WTC11 (cell line): ENCODE results near the gene HPS1. TPM values are rescaled to one million over a fixed set of nuclear protein-coding genes. Genes with fewer than 3 reads are reported as not detected.

ENCODE experiments used
- ATAC-seq: fragments of 200-7000 bp; cut with Tn5 transposase; 2 replicates; pipeline ENCODE4 v1.10.0; 2021; ENCODE audit warnings: mild to moderate bottlenecking, moderate library complexity
- CTCF ChIA-PET: fragments of 300-600 bp; sonication (Branson Sonifier 250); formaldehyde crosslinking; loops from one replicate; lab custom pipeline; 2021; ENCODE audit warnings: antibody characterized with exemption; lab: Charles Lee
- POLR2A ChIA-PET: fragments of 350-600 bp; sonication (Branson Sonifier 250); formaldehyde crosslinking; loops from one replicate; lab custom pipeline; 2021; ENCODE audit warnings: antibody characterized with exemption; lab: Charles Lee
- DNase-seq: peaks from one replicate; pipeline ENCODE4 v3.0.0; 2021; ENCODE audit warnings: low spot score
- H3K27ac Mint-ChIP-seq: 2 replicates; pipeline ENCODE4 v1.8.0; 2021; ENCODE audit warnings: mixed read lengths
- H3K27me3 Mint-ChIP-seq: 2 replicates; pipeline ENCODE4 v1.8.0; 2021; ENCODE audit warnings: low read depth, mild to moderate bottlenecking, moderate library complexity, mixed read lengths
- H3K36me3 Mint-ChIP-seq: 2 replicates; pipeline ENCODE4 v1.8.0; 2021; ENCODE audit warnings: mixed read lengths
- H3K4me1 Mint-ChIP-seq: 2 replicates; pipeline ENCODE4 v1.8.0; 2022; ENCODE audit warnings: mixed read lengths
- H3K4me3 Mint-ChIP-seq: 2 replicates; pipeline ENCODE4 v1.8.0; 2021; ENCODE audit warnings: mild to moderate bottlenecking, moderate library complexity, mixed read lengths
- H3K9me3 Mint-ChIP-seq: 2 replicates; pipeline ENCODE4 v1.8.0; 2021; ENCODE audit warnings: mixed read lengths
- FOXJ3 ChIP-seq: sonication (generic); formaldehyde crosslinking; IDR thresholded peaks from 2 replicates; pipeline ENCODE4 v1.9.0; 2021; ENCODE audit warnings: missing genetic modification reagents, mild to moderate bottlenecking, borderline replicate concordance
- FOXK1 ChIP-seq: sonication (generic); formaldehyde crosslinking; IDR thresholded peaks from 2 replicates; pipeline ENCODE4 v1.8.0; 2022; ENCODE audit warnings: mild to moderate bottlenecking, moderate library complexity, missing genetic modification reagents
- GABPB1 ChIP-seq: sonication (generic); formaldehyde crosslinking; IDR thresholded peaks from 2 replicates; pipeline ENCODE4 v1.8.1; 2023; ENCODE audit warnings: mild to moderate bottlenecking, missing genetic modification reagents
- JUN ChIP-seq: sonication (generic); formaldehyde crosslinking; IDR thresholded peaks from 2 replicates; pipeline ENCODE4 v1.8.0; 2023; ENCODE audit warnings: mild to moderate bottlenecking, missing genetic modification reagents
- KAT7 ChIP-seq: sonication (generic); formaldehyde crosslinking; IDR thresholded peaks from 2 replicates; pipeline ENCODE4 v1.8.1; 2023; ENCODE audit warnings: missing genetic modification reagents, mild to moderate bottlenecking, borderline replicate concordance
- MYBL2 ChIP-seq: sonication (generic); formaldehyde crosslinking; IDR thresholded peaks from 2 replicates; pipeline ENCODE4 v1.8.1; 2023; ENCODE audit warnings: mild to moderate bottlenecking, moderate library complexity, missing genetic modification reagents
- NR2C2 ChIP-seq: sonication (generic); formaldehyde crosslinking; IDR thresholded peaks from 2 replicates; pipeline ENCODE4 v1.8.0; 2022; ENCODE audit warnings: mild to moderate bottlenecking, missing genetic modification reagents
- RELA ChIP-seq: sonication (generic); formaldehyde crosslinking; IDR thresholded peaks from 2 replicates; pipeline ENCODE4 v1.8.1; 2022; ENCODE audit warnings: missing genetic modification reagents, mild to moderate bottlenecking, borderline replicate concordance
- RORB ChIP-seq: fragments of 250-450 bp; sonication (Bioruptor Pico); IDR thresholded peaks from 2 replicates; pipeline ENCODE4 v1.9.0; 2021; ENCODE audit warnings: mild to moderate bottlenecking
- SMAD4 ChIP-seq: sonication (generic); formaldehyde crosslinking; IDR thresholded peaks from 2 replicates; pipeline ENCODE4 v1.8.0; 2022; ENCODE audit warnings: mild to moderate bottlenecking, missing genetic modification reagents
- SP1 ChIP-seq: sonication (generic); formaldehyde crosslinking; conservative IDR thresholded peaks from 2 replicates; pipeline ENCODE4 v1.8.1; 2022; ENCODE audit warnings: missing genetic modification reagents
- TCF7 ChIP-seq: sonication (generic); formaldehyde crosslinking; IDR thresholded peaks from 2 replicates; pipeline ENCODE4 v1.8.0; 2022; ENCODE audit warnings: mild to moderate bottlenecking, low read depth, missing genetic modification reagents, moderate library complexity
- total RNA-seq: library from RNA; stranded (reverse); gene quantifications from 3 replicates; pipeline ENCODE4 v1.2.3, GENCODE V29; 2021
- TF ChIP-seq, protein P1 (sequence below): sonication (generic); formaldehyde crosslinking; conservative IDR thresholded peaks from 2 replicates; pipeline ENCODE4 v1.8.1; 2022; ENCODE audit warnings: mild to moderate bottlenecking, missing genetic modification reagents
- TF ChIP-seq, protein P2 (sequence below): sonication (generic); formaldehyde crosslinking; IDR thresholded peaks from 2 replicates; pipeline ENCODE4 v1.8.0; 2022; ENCODE audit warnings: mild to moderate bottlenecking, missing genetic modification reagents
- TF ChIP-seq, protein P3 (sequence below): fragments of 250-450 bp; sonication (Bioruptor Pico); IDR thresholded peaks from 2 replicates; pipeline ENCODE4 v1.9.0; 2021; ENCODE audit warnings: mild to moderate bottlenecking
- TF ChIP-seq, protein P4 (sequence below): fragments of 250-450 bp; sonication (Bioruptor Pico); IDR thresholded peaks from 2 replicates; pipeline ENCODE4 v1.9.0; 2021; ENCODE audit warnings: mild to moderate bottlenecking, borderline replicate concordance
- TF ChIP-seq, protein P5 (sequence below): sonication (generic); formaldehyde crosslinking; IDR thresholded peaks from 2 replicates; pipeline ENCODE4 v1.8.0; 2023; ENCODE audit warnings: missing genetic modification reagents, mild to moderate bottlenecking, borderline replicate concordance
- TF ChIP-seq, protein P6 (sequence below): fragments of 250-450 bp; sonication (Bioruptor Pico); IDR thresholded peaks from 2 replicates; pipeline ENCODE4 v2.1.2; 2022; ENCODE audit warnings: mild to moderate bottlenecking, moderate library complexity

The HPS1 gene
- total RNA-seq, 1 experiment from 2014 or later: 49.3 TPM

DNA sequence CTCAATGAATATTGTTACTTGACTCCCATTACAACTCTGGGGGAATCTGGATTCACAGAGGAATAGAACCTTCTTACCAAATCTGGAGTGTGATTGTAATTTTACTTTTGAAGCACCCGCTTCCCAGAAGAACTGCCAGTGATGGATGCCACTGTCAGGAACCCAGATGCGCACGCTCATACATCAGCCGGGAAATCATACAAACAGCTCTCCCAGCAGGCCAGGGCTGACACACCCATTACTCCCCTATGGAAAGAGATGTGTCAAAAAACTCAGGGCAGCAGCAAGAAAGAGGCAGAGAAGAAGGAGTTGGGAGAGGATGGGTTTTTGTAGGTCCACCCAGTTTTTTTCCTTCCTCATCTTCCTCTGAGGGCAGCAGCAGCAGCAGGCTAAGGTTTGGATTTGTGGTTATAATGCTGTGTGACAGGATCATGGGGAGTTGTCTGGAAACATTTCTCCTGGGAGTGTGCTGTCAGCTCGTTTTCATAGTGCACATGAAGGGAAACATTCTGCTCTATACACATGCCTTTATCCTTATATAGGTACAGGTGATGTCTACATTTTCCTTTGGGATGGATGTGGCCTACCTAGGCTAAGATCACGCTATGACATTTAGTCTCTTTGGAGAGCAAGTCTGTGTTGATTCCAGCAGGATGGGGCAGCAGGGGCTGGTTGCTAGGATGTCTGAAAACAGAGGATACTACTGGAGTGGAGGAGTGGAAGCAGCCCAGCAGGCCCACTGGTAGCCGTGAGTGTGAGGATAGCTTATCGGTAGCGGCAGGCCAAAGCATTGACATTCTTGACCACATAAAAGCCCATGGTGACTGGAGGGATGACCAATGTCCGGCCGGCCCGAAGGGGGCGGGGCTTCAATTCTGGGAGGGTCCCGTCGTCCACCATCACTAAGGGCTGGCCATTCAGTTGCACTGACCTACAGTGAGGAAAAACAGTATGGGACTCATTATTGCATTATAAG, 12.4 kb upstream of the HPS1 start:
- no peak for DNase-seq
- Mint-ChIP-seq H3K36me3 (no peaks in the 10 kb centered on the region), H3K9me3 (no peaks in the 10 kb centered on the region), H3K27ac (no peak overlapping the region), H3K27me3 (no peaks in the 10 kb centered on the region; the same call in 1 of the 2 replicates), H3K4me1 (peaks cover 33% of the 10 kb centered on the region), H3K4me3 (no peak overlapping the region)
- TF ChIP-seq, protein P1, sequence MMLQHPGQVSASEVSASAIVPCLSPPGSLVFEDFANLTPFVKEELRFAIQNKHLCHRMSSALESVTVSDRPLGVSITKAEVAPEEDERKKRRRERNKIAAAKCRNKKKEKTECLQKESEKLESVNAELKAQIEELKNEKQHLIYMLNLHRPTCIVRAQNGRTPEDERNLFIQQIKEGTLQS (CRISPR knock-in tag): no peak
- TF ChIP-seq FOXK1 (CRISPR knock-in tag) (no peak), NR2C2 (CRISPR knock-in tag) (no peak), MYBL2 (CRISPR knock-in tag) (no peak), SMAD4 (CRISPR knock-in tag) (no peak), TCF7 (CRISPR knock-in tag) (no peak), KAT7 (CRISPR knock-in tag) (no peak), JUN (no peak), RELA (CRISPR knock-in tag) (no peak), GABPB1 (CRISPR knock-in tag) (no peak), FOXJ3 (no peak), RORB (no peak), SP1 (no peak)
- TF ChIP-seq, protein P2, sequence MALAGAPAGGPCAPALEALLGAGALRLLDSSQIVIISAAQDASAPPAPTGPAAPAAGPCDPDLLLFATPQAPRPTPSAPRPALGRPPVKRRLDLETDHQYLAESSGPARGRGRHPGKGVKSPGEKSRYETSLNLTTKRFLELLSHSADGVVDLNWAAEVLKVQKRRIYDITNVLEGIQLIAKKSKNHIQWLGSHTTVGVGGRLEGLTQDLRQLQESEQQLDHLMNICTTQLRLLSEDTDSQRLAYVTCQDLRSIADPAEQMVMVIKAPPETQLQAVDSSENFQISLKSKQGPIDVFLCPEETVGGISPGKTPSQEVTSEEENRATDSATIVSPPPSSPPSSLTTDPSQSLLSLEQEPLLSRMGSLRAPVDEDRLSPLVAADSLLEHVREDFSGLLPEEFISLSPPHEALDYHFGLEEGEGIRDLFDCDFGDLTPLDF (CRISPR knock-in tag): no peak
- TF ChIP-seq, protein P3, sequence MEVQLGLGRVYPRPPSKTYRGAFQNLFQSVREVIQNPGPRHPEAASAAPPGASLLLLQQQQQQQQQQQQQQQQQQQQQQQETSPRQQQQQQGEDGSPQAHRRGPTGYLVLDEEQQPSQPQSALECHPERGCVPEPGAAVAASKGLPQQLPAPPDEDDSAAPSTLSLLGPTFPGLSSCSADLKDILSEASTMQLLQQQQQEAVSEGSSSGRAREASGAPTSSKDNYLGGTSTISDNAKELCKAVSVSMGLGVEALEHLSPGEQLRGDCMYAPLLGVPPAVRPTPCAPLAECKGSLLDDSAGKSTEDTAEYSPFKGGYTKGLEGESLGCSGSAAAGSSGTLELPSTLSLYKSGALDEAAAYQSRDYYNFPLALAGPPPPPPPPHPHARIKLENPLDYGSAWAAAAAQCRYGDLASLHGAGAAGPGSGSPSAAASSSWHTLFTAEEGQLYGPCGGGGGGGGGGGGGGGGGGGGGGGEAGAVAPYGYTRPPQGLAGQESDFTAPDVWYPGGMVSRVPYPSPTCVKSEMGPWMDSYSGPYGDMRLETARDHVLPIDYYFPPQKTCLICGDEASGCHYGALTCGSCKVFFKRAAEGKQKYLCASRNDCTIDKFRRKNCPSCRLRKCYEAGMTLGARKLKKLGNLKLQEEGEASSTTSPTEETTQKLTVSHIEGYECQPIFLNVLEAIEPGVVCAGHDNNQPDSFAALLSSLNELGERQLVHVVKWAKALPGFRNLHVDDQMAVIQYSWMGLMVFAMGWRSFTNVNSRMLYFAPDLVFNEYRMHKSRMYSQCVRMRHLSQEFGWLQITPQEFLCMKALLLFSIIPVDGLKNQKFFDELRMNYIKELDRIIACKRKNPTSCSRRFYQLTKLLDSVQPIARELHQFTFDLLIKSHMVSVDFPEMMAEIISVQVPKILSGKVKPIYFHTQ (CRISPR knock-in tag): no peak
- TF ChIP-seq, protein P4, sequence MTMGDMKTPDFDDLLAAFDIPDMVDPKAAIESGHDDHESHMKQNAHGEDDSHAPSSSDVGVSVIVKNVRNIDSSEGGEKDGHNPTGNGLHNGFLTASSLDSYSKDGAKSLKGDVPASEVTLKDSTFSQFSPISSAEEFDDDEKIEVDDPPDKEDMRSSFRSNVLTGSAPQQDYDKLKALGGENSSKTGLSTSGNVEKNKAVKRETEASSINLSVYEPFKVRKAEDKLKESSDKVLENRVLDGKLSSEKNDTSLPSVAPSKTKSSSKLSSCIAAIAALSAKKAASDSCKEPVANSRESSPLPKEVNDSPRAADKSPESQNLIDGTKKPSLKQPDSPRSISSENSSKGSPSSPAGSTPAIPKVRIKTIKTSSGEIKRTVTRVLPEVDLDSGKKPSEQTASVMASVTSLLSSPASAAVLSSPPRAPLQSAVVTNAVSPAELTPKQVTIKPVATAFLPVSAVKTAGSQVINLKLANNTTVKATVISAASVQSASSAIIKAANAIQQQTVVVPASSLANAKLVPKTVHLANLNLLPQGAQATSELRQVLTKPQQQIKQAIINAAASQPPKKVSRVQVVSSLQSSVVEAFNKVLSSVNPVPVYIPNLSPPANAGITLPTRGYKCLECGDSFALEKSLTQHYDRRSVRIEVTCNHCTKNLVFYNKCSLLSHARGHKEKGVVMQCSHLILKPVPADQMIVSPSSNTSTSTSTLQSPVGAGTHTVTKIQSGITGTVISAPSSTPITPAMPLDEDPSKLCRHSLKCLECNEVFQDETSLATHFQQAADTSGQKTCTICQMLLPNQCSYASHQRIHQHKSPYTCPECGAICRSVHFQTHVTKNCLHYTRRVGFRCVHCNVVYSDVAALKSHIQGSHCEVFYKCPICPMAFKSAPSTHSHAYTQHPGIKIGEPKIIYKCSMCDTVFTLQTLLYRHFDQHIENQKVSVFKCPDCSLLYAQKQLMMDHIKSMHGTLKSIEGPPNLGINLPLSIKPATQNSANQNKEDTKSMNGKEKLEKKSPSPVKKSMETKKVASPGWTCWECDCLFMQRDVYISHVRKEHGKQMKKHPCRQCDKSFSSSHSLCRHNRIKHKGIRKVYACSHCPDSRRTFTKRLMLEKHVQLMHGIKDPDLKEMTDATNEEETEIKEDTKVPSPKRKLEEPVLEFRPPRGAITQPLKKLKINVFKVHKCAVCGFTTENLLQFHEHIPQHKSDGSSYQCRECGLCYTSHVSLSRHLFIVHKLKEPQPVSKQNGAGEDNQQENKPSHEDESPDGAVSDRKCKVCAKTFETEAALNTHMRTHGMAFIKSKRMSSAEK (CRISPR knock-in tag): no peak
- TF ChIP-seq, protein P5, sequence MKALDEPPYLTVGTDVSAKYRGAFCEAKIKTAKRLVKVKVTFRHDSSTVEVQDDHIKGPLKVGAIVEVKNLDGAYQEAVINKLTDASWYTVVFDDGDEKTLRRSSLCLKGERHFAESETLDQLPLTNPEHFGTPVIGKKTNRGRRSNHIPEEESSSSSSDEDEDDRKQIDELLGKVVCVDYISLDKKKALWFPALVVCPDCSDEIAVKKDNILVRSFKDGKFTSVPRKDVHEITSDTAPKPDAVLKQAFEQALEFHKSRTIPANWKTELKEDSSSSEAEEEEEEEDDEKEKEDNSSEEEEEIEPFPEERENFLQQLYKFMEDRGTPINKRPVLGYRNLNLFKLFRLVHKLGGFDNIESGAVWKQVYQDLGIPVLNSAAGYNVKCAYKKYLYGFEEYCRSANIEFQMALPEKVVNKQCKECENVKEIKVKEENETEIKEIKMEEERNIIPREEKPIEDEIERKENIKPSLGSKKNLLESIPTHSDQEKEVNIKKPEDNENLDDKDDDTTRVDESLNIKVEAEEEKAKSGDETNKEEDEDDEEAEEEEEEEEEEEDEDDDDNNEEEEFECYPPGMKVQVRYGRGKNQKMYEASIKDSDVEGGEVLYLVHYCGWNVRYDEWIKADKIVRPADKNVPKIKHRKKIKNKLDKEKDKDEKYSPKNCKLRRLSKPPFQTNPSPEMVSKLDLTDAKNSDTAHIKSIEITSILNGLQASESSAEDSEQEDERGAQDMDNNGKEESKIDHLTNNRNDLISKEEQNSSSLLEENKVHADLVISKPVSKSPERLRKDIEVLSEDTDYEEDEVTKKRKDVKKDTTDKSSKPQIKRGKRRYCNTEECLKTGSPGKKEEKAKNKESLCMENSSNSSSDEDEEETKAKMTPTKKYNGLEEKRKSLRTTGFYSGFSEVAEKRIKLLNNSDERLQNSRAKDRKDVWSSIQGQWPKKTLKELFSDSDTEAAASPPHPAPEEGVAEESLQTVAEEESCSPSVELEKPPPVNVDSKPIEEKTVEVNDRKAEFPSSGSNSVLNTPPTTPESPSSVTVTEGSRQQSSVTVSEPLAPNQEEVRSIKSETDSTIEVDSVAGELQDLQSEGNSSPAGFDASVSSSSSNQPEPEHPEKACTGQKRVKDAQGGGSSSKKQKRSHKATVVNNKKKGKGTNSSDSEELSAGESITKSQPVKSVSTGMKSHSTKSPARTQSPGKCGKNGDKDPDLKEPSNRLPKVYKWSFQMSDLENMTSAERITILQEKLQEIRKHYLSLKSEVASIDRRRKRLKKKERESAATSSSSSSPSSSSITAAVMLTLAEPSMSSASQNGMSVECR (CRISPR knock-in tag): no peak
- TF ChIP-seq, protein P6, sequence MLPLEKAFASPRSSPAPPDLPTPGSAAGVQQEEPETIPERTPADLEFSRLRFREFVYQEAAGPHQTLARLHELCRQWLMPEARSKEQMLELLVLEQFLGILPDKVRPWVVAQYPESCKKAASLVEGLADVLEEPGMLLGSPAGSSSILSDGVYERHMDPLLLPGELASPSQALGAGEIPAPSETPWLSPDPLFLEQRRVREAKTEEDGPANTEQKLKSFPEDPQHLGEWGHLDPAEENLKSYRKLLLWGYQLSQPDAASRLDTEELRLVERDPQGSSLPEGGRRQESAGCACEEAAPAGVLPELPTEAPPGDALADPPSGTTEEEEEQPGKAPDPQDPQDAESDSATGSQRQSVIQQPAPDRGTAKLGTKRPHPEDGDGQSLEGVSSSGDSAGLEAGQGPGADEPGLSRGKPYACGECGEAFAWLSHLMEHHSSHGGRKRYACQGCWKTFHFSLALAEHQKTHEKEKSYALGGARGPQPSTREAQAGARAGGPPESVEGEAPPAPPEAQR: no peak
- ChIA-PET POLR2A (no interaction called here), CTCF (interaction anchor here (1.0 to 3.4 kb wide), 3 partner anchors 8 to 33 kb away, joined by 3 to 26 read pairs (median 5); no protein-coding TSS in a partner anchor)
- ATAC-seq: no peak
